Stomach (tissue), 9 donors: Measurements from ENCODE around the gene USP1. TPM values are rescaled to one million over a fixed set of nuclear protein-coding genes. Genes with fewer than 3 reads are reported as not detected.
A peak's percentile ranks its signal among the peaks of the same experiment; 100 is the strongest.

Experiments
- DNase-seq, 2 donors: peaks; one replicate each; pipeline versions ENCODE4 v3.0.0 to v3.0.0-alpha.2; 2013 to 2019
- H3K27ac ChIP-seq, 5 donors: fragments of 200-600 bp in 4 of 5; sonication (generic) in 4 of 5; one replicate each; pipeline ENCODE4 v1.5.1; 2013 to 2019; ENCODE audit warnings: mild to moderate bottlenecking in 1 of 5, moderate library complexity in 1 of 5
- H3K27me3 ChIP-seq, 3 donors: fragments of 200-600 bp; sonication (generic); one replicate each; pipeline ENCODE4 v1.5.1; 2017 to 2019; ENCODE audit warnings: mixed run types in 1 of 3
- H3K36me3 ChIP-seq, 4 donors: fragments of 200-600 bp; sonication (generic); 1 replicate in 3 of 4; 2 replicates in 1 of 4; pipeline ENCODE4 v1.5.1; 2016 to 2019
- H3K4me1 ChIP-seq, 4 donors: fragments of 200-600 bp; sonication (generic); one replicate each; pipeline ENCODE4 v1.5.1; 2016 to 2019
- H3K4me3 ChIP-seq, 4 donors: fragments of 200-600 bp; sonication (generic) in 3 of 4; one replicate each; pipeline ENCODE4 v1.5.1; 2016 to 2019; ENCODE audit warnings: mild to moderate bottlenecking in 1 of 4
- H3K9me3 ChIP-seq, 4 donors: fragments of 200-600 bp; sonication (generic); one replicate each; pipeline ENCODE4 v1.5.1; 2016 to 2019
- CTCF ChIP-seq, 7 experiments: fragments of 450-650 bp in 4 of 7; fragments of 200-600 bp in 3 of 7; sonication (generic) in 3 of 7; IDR thresholded peaks; one replicate each; pipeline ENCODE4 v1.5.1; 2016 to 2019; ENCODE audit warnings: antibody characterized with exemption in 7 of 7, control low read depth in 2 of 7, mild to moderate bottlenecking in 1 of 7
- EP300 ChIP-seq: sonication (generic); formaldehyde crosslinking; IDR thresholded peaks from one replicate; pipeline ENCODE4 v1.6.1; 2017; ENCODE audit warnings: antibody characterized with exemption
- POLR2A ChIP-seq, 4 donors: fragments of 450-650 bp; IDR thresholded peaks; one replicate each; pipeline ENCODE4 v1.6.1; 2016; ENCODE audit warnings: antibody characterized with exemption in 4 of 4, control low read depth in 2 of 4, mild to moderate bottlenecking in 1 of 4, moderate library complexity in 1 of 4
- POLR2AphosphoS5 ChIP-seq, 3 donors: sonication (generic); formaldehyde crosslinking; IDR thresholded peaks; one replicate each; pipeline ENCODE4 v1.6.1; 2016; ENCODE audit warnings: antibody characterized with exemption in 3 of 3
- WGBS, 5 donors: extraction: QIAGEN DNeasy Blood & Tissue Kit in 3 of 5; methylation state at CpG; one replicate each; pipeline versions ENCODE4 v1.1.5 to v1.1.7; 2013 to 2018; 5-methylcytosine and 5-hydroxymethylcytosine counted together
- intact Hi-C: fragments of 100-400 bp; cut with DNase I; formaldehyde crosslinking; loops from one replicate; pipeline ENCODE4 v1.15.1; 2023; ENCODE audit warnings: low total_unique reads
- polyA plus RNA-seq, 3 donors: library from polyadenylated mRNA; stranded (reverse); fragments of 200-250 nt; gene quantifications; one replicate each; pipeline ENCODE4 v1.2.3, GENCODE V29; 2013
- total RNA-seq, 5 donors: library from RNA; depleted of rRNA; stranded (reverse); fragments of >200 nt; gene quantifications; one replicate each; pipeline versions ENCODE4 v1.1.0 to v1.2.3, GENCODE V29; 2014 to 2016
- donor health status: healthy with polysubstance abuse.
- donor health status: Bipolar disorder and iron deficiency.
- donor health status: healthy.

The USP1 gene
- total and polyA plus RNA-seq, 8 donors: 5.4 to 47.5 (median 15.5) TPM

GRCh38 chr1:62429581-62429980 lies 7.3 kb upstream of the USP1 start:
- Histone ChIP-seq H3K4me1 (peaks cover 0 to 1% (median 0%) of the 10 kb centered on the region in 4 donors), H3K27ac (no peak overlapping the region), H3K27me3 (no peaks in the 10 kb centered on the region), H3K4me3 (no peak overlapping the region), H3K36me3 (no peaks in the 10 kb centered on the region), H3K9me3 (no peaks in the 10 kb centered on the region)
- no peak for DNase-seq
- intact Hi-C loops: no loop called here
- WGBS, 5 donors: 90 to 98% (median 93%) methylated on average over 2 of the region's 2 CpGs
- TF ChIP-seq EP300 (no peak), POLR2A (IDR thresholded peaks at IDR 0.05) (no peak)

- peak in 1 of 2 donors; percentile 43 for DNase-seq
- WGBS, 5 donors: 66 to 79% (median 68%) methylated on average over 10 of the region's 10 CpGs
These were observed 2.8 kb upstream of the USP1 start for GRCh38 chr1:62433861-62434617.

GRCh38 chr1:62434618-62435001 lies 2.2 kb upstream of the USP1 start:
- DNase-seq: no peak
- 90 to 93% (median 92%) methylated on average over 12 of the region's 12 CpGs for WGBS, 5 donors
- Histone ChIP-seq H3K27me3 (no peaks in the 10 kb centered on the region), H3K27ac (no peak overlapping the region), H3K4me3 (no peak overlapping the region), H3K36me3 (no peaks in the 10 kb centered on the region), H3K9me3 (no peaks in the 10 kb centered on the region), H3K4me1 (peaks cover 12 to 31% (median 22%) of the 10 kb centered on the region in 4 donors)
- intact Hi-C loops: no loop called here
- TF ChIP-seq CTCF (IDR thresholded peaks at IDR 0.05) (no peak), POLR2A (IDR thresholded peaks at IDR 0.05) (no peak), POLR2AphosphoS5 (IDR thresholded peaks at IDR 0.05) (no peak), EP300 (no peak)

More at GRCh38 chr1:62433861-62434617, 2.8 kb upstream of the USP1 start:
- H3K9me3 ChIP-seq: no peaks in the 10 kb centered on the region
- H3K27ac ChIP-seq: no peak overlapping the region
- intact Hi-C loops: no loop called here
- H3K27me3 ChIP-seq: no peaks in the 10 kb centered on the region
- H3K4me1 ChIP-seq: peaks cover 8 to 25% (median 18%) of the 10 kb centered on the region in 4 donors
- no peak overlapping the region for H3K4me3 ChIP-seq
- H3K36me3 ChIP-seq: no peaks in the 10 kb centered on the region
- TF ChIP-seq CTCF (IDR thresholded peaks at IDR 0.05): no peak
- TF ChIP-seq POLR2AphosphoS5 (IDR thresholded peaks at IDR 0.05): no peak

- TF ChIP-seq CTCF (IDR thresholded peaks at IDR 0.05) (no peak), EP300 (no peak), POLR2AphosphoS5 (IDR thresholded peaks at IDR 0.05) (no peak), POLR2A (IDR thresholded peaks at IDR 0.05) (no peak)
- WGBS, 5 donors: 46 to 55% (median 48%) methylated on average over 27 to 31 of the region's 31 CpGs
- Histone ChIP-seq H3K9me3 (no peaks in the 10 kb centered on the region), H3K27me3 (no peaks in the 10 kb centered on the region), H3K4me1 (peaks cover 12 to 39% (median 26%) of the 10 kb centered on the region in 4 donors), H3K27ac (peak overlapping the region; percentile 97 to 100 (median 98)), H3K36me3 (no peaks in the 10 kb centered on the region), H3K4me3 (peak overlapping the region; percentile 87 to 98 (median 92))
- DNase-seq: peak in 1 of 2 donors; percentile 43
- intact Hi-C loops: no loop called here
These were observed 1.4 kb upstream of the USP1 start for GRCh38 chr1:62435231-62436038.
